ENCODE data around the gene GRIN2D. TPM values are rescaled to one million over a fixed set of nuclear protein-coding genes. Genes with fewer than 3 reads are reported as not detected.
A peak's percentile ranks its signal among the peaks of the same experiment; 100 is the strongest.
"Not testable (repeated sequence)": the region's sequence is repeated elsewhere in the genome, so short reads cannot be mapped to it uniquely, and the experiment has no call there.

GRIN2D gene
- total RNA-seq, 2 experiments from 2014 or later: 0.06 TPM; not detected in 1

GRCh38 chr19:48391100-48392005 lies 2.1 kb upstream of the GRIN2D start, which contains the start of gene KDELR1:
Gene KDELR1, minus strand, starts transcription at chr19:48391551. Its CDS starts 193 bp downstream, at chr19:48391358.
- peaks cover 29% of the 10 kb centered on the region for H3K27me3 Mint-ChIP-seq
- H3K4me3 ChIP-seq (ENCODE audit: low read length): peak within 1 kb of the TSS; percentile 89
- no peaks in the 10 kb centered on the region for H3K9me3 Mint-ChIP-seq
- CTCF ChIA-PET: interaction anchor here (0.6 to 2.2 kb wide), 15 partner anchors 10 to 217 kb away, joined by 3 to 27 read pairs (median 5); partner anchors contain the start of genes EMP3, SYNGR4 and TMEM143
- POLR2A ChIA-PET: interaction anchor here (1.0 to 2.1 kb wide), 13 partner anchors 8 to 188 kb away, joined by 3 to 31 read pairs (median 3); partner anchors contain the start of genes CARD8, SYNGR4 and TMEM143
- peaks cover 23% of the 10 kb centered on the region for H3K36me3 ChIP-seq (ENCODE audit: insufficient read depth, low read length)
- TF ChIP-seq CTCF (IDR thresholded peaks at IDR 0.05): peak; percentile 93
- H3K27ac ChIP-seq (ENCODE audit: low read depth in 1 of 2, low read length in 2 of 2): peak within 1 kb of the TSS; percentile 71 to 79
- intact Hi-C loops (cut with DNase I, micrococcal nuclease): loop anchor here (2.0 to 5.0 kb wide), 5 partner anchors 27 to 191 kb away; partner anchors contain the start of genes EMP3 (in 1 of the 2), GRWD1 (in 1 of the 2) and SYNGR4 (in 1 of the 2)
- peaks cover 31% of the 10 kb centered on the region in 2 experiments for H3K27me3 ChIP-seq (ENCODE audit: control insufficient read depth in 1 of 2, insufficient read depth in 2 of 2, low read length in 2 of 2)
- peak; percentile 79 for ATAC-seq (ENCODE audit: poor library complexity)
- peaks cover 0 to 8% of the 10 kb centered on the region in 2 experiments for H3K9me3 ChIP-seq (ENCODE audit: control insufficient read depth in 1 of 2, insufficient read depth in 1 of 2, low read length in 2 of 2)
- peak within 1 kb of the TSS; percentile 94 for H3K4me3 Mint-ChIP-seq
- H3K27ac Mint-ChIP-seq: peak within 1 kb of the TSS; percentile 93
- peaks cover 34% of the 10 kb centered on the region for H3K4me1 Mint-ChIP-seq (ENCODE audit: low read depth)
- DNase-seq: peak; percentile 56 to 85 (median 69)
- peaks cover 58% of the 10 kb centered on the region for H3K4me1 ChIP-seq (ENCODE audit: insufficient read depth, low read length)
- H3K36me3 Mint-ChIP-seq (ENCODE audit: low read depth): peaks cover 27% of the 10 kb centered on the region

- peak overlapping the region; percentile 93 for H3K27ac Mint-ChIP-seq
- CTCF ChIA-PET: interaction anchor here (1.0 to 2.2 kb wide), 13 partner anchors 9 to 217 kb away, joined by 3 to 27 read pairs (median 5); partner anchors contain the start of genes EMP3, SYNGR4 and TMEM143
- not testable (repeated sequence) for DNase-seq; H3K27ac ChIP-seq (ENCODE audit: low read depth in 1 of 2, low read length in 2 of 2); ATAC-seq (ENCODE audit: poor library complexity); H3K9me3 Mint-ChIP-seq
- peak overlapping the region; percentile 89 for H3K4me3 ChIP-seq (ENCODE audit: low read length)
- H3K4me3 Mint-ChIP-seq: peak overlapping the region; percentile 94
- peaks cover 24% of the 10 kb centered on the region for H3K36me3 Mint-ChIP-seq (ENCODE audit: low read depth)
- H3K36me3 ChIP-seq (ENCODE audit: insufficient read depth, low read length): peaks cover 19% of the 10 kb centered on the region
- POLR2A ChIA-PET: interaction anchor here (1.0 to 2.1 kb wide), 10 partner anchors 8 to 188 kb away, joined by 3 to 31 read pairs (median 3); partner anchors contain the start of genes CARD8, SYNGR4 and TMEM143
- H3K4me1 Mint-ChIP-seq (ENCODE audit: low read depth): peaks cover 34% of the 10 kb centered on the region
- H3K27me3 Mint-ChIP-seq: peaks cover 29% of the 10 kb centered on the region
- peaks cover 34 to 37% of the 10 kb centered on the region in 2 experiments for H3K27me3 ChIP-seq (ENCODE audit: control insufficient read depth in 1 of 2, insufficient read depth in 2 of 2, low read length in 2 of 2)
- intact Hi-C loops (cut with DNase I, micrococcal nuclease): loop anchor here in 1 of 2 experiments (5.0 kb wide), 1 partner anchor 190 kb away; no protein-coding TSS in a partner anchor
- peaks cover 0 to 13% of the 10 kb centered on the region in 2 experiments for H3K9me3 ChIP-seq (ENCODE audit: control insufficient read depth in 1 of 2, insufficient read depth in 1 of 2, low read length in 2 of 2)
- H3K4me1 ChIP-seq (ENCODE audit: insufficient read depth, low read length): peaks cover 64% of the 10 kb centered on the region
Measured at GRCh38 chr19:48392006-48392344, 1.5 kb upstream of the GRIN2D start.

- DNase-seq (peak in 1 of 14 experiments; percentile 37), ATAC-seq (ENCODE audit: poor library complexity) (no peak)
- peak overlapping the region; percentile 61 for H3K27ac Mint-ChIP-seq
- no peak overlapping the region for H3K4me3 ChIP-seq (ENCODE audit: low read length)
- peaks cover 74% of the 10 kb centered on the region for H3K4me1 ChIP-seq (ENCODE audit: insufficient read depth, low read length)
- H3K27me3 ChIP-seq (ENCODE audit: control insufficient read depth in 1 of 2, insufficient read depth in 2 of 2, low read length in 2 of 2): peaks cover 34 to 42% of the 10 kb centered on the region in 2 experiments
- peaks cover 44% of the 10 kb centered on the region for H3K4me1 Mint-ChIP-seq (ENCODE audit: low read depth)
- ChIA-PET POLR2A (interaction anchor here (1.2 to 1.8 kb wide), 3 partner anchors 11 to 59 kb away, joined by 3 to 6 read pairs (median 4); partner anchors contain the start of genes SYNGR4 and TMEM143), CTCF (no interaction called here)
- no peaks in the 10 kb centered on the region for H3K9me3 Mint-ChIP-seq
- H3K27me3 Mint-ChIP-seq: peaks cover 39% of the 10 kb centered on the region
- peaks cover 0 to 13% of the 10 kb centered on the region in 2 experiments for H3K9me3 ChIP-seq (ENCODE audit: control insufficient read depth in 1 of 2, insufficient read depth in 1 of 2, low read length in 2 of 2)
- peaks cover 14% of the 10 kb centered on the region for H3K36me3 Mint-ChIP-seq (ENCODE audit: low read depth)
- no peak overlapping the region for H3K27ac ChIP-seq (ENCODE audit: low read depth in 1 of 2, low read length in 2 of 2)
- peak overlapping the region; percentile 81 for H3K4me3 Mint-ChIP-seq
- H3K36me3 ChIP-seq (ENCODE audit: insufficient read depth, low read length): peaks cover 9% of the 10 kb centered on the region
- TF ChIP-seq CTCF (IDR thresholded peaks at IDR 0.05): no peak
- intact Hi-C loops (cut with DNase I, micrococcal nuclease): loop anchor here in 1 of 2 experiments (5.0 kb wide), 1 partner anchor 189 kb away; no protein-coding TSS in a partner anchor
Measured at GRCh38 chr19:48392860-48393558, 459 bp upstream of the GRIN2D start.
